Left ventricle myocardium superior (tissue), 1 donor: Measurements from ENCODE around the gene ATN1. TPM values are rescaled to one million over a fixed set of nuclear protein-coding genes. Genes with fewer than 3 reads are reported as not detected.

Experiments used
- ATAC-seq: fragments of 200-7000 bp; cut with Tn5 transposase; one replicate; pipeline ENCODE4 v1.9.1; 2020; ENCODE audit warnings: mild to moderate bottlenecking, moderate library complexity
- DNase-seq: peaks from one replicate; pipeline ENCODE4 v3.0.0-alpha.2; 2020
- intact Hi-C: fragments of 100-400 bp; cut with micrococcal nuclease; formaldehyde crosslinking; loops from one replicate; pipeline ENCODE4 v1.11.0; 2022
- total RNA-seq: library from RNA; stranded (reverse); fragmentation: NEBNext Ultra II Directional; extraction: Animal tissue kit (Norgen Biotek cat#: 25700); gene quantifications from one replicate; pipeline ENCODE4 v1.2.1, GENCODE V29; 2021
- donor health status: DM: no; HTN: yes; CAD: no; lungs with severe emphysema.

The ATN1 gene
- total RNA-seq, 1 donor from 2014 or later: 83.1 TPM

- intact Hi-C loops: no loop called here
- no peak for DNase-seq
Measured at GRCh38 chr12:6921996-6922946, 5.5 kb upstream of the ATN1 start.

GRCh38 chr12:6923003-6923732 is 4.6 kb upstream of the ATN1 start:
- intact Hi-C loops: no loop called here
- ATAC-seq: no peak
- no peak for DNase-seq

More at GRCh38 chr12:6921996-6922946, 5.5 kb upstream of the ATN1 start:
- no peak for ATAC-seq

GRCh38 chr12:6923851-6924250 is 3.9 kb upstream of the ATN1 start:
- intact Hi-C loops: no loop called here
- ATAC-seq (no peak), DNase-seq (no peak)

- intact Hi-C loops: no loop called here
- no peak for DNase-seq
- ATAC-seq: no peak
Measured at GRCh38 chr12:6925239-6925539, 2.6 kb upstream of the ATN1 start.

- ATAC-seq (peak; percentile 50), DNase-seq (peak; percentile 81)
- intact Hi-C loops: no loop called here
Measured at GRCh38 chr12:6925540-6926279, 2.0 kb upstream of the ATN1 start.

DNA sequence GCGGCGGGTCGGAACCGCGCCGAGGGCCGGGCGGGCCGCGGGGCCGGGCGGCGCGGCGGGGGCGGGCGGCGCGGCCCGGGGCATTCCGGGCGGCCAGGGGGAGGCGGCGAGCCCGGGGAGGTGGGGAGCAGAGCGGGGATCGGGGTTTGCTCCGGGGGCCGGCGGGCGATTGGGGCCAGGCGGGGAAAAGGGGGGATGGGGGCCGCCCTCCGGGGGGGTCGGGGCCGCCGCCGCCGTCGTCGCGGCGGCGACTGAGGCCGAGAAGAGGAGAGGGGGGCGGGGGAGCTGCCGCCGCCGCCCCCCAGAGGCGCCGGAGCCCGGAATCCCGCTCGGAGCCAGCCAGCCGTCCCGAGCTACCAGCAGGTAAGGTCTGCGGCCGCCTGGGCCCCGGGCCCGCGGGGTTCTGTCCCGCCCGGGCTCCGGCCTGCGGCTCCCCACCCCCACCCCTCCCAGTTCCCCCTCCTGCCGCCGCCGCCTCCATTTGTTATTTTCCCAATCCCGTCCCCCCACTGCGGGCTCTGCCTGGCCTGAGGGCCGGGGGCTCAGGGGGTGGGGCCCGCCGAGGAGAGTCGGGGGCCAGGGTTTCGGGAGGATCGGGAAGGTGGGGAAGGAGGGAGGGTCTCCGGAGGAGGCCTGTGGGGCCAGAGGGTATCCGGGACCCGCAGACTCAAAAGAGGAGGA is 403 bp downstream of the ATN1 start:
- peak; percentile 52 for DNase-seq
- intact Hi-C loops: no loop called here

DNA sequence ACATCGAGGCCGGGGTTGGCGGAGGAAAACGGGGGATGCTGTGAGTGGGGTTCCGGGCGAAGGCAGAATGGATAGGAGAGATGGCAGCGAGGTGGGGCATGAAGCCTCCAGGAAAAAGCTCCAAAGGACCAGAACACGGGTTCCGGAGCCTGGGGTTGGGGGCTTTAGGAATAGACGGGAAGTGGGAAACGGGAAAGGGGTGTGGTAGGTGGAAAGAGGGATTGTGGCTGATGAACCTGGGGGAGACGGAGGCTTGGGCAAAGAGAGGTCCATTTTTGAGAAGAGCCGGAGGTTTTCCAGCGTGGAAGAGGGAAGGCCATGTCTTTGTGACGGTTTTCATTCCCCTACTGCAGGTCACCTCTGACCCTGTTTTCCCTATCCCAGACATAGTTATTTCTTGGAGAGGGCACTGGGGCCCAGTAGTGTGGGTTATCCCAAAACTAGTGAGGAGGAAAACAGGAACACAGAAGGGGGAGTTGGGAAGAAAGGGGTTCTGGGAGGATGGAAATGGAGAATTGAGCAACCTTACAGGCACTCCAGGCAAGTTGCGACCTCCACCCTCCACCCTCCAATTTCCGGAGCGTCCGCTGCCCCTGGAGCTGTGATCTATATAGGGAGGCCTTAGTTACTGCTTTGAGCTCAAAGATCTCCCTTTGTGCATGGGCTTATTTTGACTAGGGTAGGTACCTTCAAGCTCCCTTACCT is 1.1 kb downstream of the ATN1 start:
- ATAC-seq: no peak
- intact Hi-C loops: no loop called here
- DNase-seq: no peak

More for the DNA sequence above, 403 bp downstream of the ATN1 start:
- ATAC-seq: no peak

- ATAC-seq: no peak
- DNase-seq: no peak
- intact Hi-C loops: no loop called here
Measured at GRCh38 chr12:6929466-6930452, 2.0 kb downstream of the ATN1 start.

DNA sequence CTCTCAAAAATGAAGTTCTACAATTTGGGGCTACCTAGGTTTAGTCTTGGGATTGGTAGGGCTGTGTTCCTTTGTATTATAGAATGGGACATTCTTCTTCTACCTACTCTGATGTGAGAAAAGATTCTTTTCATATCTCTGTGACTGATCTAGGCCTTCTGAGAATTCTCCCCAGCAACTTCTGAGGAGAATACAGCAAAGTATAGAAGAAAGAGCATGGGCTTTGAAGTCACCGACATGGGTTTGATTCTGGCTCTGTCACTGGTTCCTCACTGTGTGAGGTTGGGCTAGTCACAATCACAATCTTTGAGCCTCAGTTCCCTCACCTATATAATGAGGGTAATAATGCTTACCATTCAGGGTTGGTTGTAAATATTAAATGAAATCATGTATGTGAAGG is 5.0 kb downstream of the ATN1 start:
- intact Hi-C loops: no loop called here
- ATAC-seq: no peak
- no peak for DNase-seq

GRCh38 chr12:6934110-6934509 is 6.4 kb downstream of the ATN1 start:
- ATAC-seq: no peak
- peak; percentile 54 for DNase-seq
- intact Hi-C loops: no loop called here

- ATAC-seq (no peak), DNase-seq (peak; percentile 29)
- intact Hi-C loops: no loop called here
Measured at GRCh38 chr12:6935371-6936193, 7.8 kb downstream of the ATN1 start.

- intact Hi-C loops: no loop called here
- ATAC-seq (peak; percentile 0), DNase-seq (no peak)
Measured at GRCh38 chr12:6936194-6936635, 8.5 kb downstream of the ATN1 start.

DNA sequence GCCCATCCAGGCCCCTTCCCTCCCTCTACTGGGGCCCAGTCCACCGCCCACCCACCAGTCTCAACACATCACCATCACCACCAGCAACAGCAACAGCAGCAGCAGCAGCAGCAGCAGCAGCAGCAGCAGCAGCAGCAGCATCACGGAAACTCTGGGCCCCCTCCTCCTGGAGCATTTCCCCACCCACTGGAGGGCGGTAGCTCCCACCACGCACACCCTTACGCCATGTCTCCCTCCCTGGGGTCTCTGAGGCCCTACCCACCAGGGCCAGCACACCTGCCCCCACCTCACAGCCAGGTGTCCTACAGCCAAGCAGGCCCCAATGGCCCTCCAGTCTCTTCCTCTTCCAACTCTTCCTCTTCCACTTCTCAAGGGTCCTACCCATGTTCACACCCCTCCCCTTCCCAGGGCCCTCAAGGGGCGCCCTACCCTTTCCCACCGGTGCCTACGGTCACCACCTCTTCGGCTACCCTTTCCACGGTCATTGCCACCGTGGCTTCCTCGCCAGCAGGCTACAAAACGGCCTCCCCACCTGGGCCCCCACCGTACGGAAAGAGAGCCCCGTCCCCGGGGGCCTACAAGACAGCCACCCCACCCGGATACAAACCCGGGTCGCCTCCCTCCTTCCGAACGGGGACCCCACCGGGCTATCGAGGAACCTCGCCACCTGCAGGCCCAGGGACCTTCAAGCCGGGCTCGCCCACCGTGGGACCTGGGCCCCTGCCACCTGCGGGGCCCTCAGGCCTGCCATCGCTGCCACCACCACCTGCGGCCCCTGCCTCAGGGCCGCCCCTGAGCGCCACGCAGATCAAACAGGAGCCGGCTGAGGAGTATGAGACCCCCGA is 9.1 kb downstream of the ATN1 start:
- ATAC-seq (peak; percentile 8), DNase-seq (peak; percentile 55)
- intact Hi-C loops: no loop called here

DNA sequence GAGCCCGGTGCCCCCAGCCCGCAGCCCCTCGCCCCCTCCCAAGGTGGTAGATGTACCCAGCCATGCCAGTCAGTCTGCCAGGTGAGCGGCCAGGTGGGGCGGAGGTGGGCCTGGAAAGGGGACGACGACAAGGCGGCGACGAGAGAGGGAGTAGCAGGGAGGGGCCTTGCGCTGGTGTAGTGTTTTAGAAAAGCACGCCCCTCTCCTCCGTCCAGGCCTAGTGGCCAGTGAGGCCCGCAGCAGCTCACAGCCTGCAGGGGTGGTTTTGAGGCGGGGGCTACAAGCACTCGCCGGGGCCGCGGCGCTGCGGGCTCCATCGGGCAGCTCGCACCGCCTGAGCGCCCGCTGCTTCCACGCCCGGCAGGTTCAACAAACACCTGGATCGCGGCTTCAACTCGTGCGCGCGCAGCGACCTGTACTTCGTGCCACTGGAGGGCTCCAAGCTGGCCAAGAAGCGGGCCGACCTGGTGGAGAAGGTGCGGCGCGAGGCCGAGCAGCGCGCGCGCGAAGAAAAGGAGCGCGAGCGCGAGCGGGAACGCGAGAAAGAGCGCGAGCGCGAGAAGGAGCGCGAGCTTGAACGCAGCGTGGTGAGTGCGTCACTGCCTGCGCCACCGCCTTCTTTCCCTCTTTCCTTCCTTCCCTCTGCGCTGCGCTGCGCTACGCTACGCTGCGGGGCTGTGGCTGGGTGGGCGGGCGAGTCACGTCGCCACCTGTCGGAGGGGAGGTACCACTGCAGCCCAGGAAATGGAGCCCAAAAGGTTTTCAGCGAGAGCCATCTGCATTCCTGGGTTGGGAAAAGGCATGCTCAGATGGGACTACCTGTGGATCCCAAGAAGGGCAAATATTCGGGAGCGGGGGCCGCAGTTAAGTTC is 10.0 kb downstream of the ATN1 start:
- DNase-seq (peak; percentile 95), ATAC-seq (peak; percentile 88)
- intact Hi-C loops: no loop called here
